Lower leg skin (tissue), 4 donors: ENCODE measurements around the gene ZNF214. TPM values are rescaled to one million over a fixed set of nuclear protein-coding genes. Genes with fewer than 3 reads are reported as not detected.

Experiments
- DNase-seq, 2 donors: peaks; one replicate each; pipeline ENCODE4 v3.0.0-alpha.2; 2019; ENCODE audit warnings: low spot score in 2 of 2
- H3K4me3 ChIP-seq: fragments of 200-600 bp; sonication (generic); 2 replicates; pipeline ENCODE4 v1.5.1; 2017; ENCODE audit warnings: mild to moderate bottlenecking, low read depth; ENCODE audit not compliant: poor library complexity, severe bottlenecking
- POLR2A ChIP-seq, 2 donors: fragments of 450-650 bp; IDR thresholded peaks; one replicate each; pipeline ENCODE4 v1.6.1; 2016 to 2017; ENCODE audit warnings: antibody characterized with exemption in 2 of 2, mild to moderate bottlenecking in 1 of 2, moderate library complexity in 1 of 2
- WGBS, 2 donors: methylation state at CpG; one replicate each; pipeline ENCODE4 v1.1.5; 2018; 5-methylcytosine and 5-hydroxymethylcytosine counted together
- intact Hi-C: fragments of 100-400 bp; cut with DNase I; formaldehyde crosslinking; loops from one replicate; pipeline ENCODE4 v1.15.0; 2023; ENCODE audit warnings: low total_unique reads
- total RNA-seq, 4 donors: library from RNA; depleted of rRNA; stranded (reverse); fragments of >200 nt; gene quantifications; one replicate each; pipeline ENCODE4 v1.1.0, GENCODE V29; 2016
- TF ChIP-seq, protein P1 (sequence below), 3 donors: fragments of 450-650 bp; IDR thresholded peaks; one replicate each; pipeline ENCODE4 v1.5.1; 2016; ENCODE audit warnings: antibody characterized with exemption in 3 of 3, mild to moderate bottlenecking in 3 of 3, moderate library complexity in 2 of 3

The ZNF214 gene
- total RNA-seq, 4 donors from 2014 or later: 0.21 to 1.4 (median 0.71) TPM

- H3K4me3 ChIP-seq: no peak overlapping the region
- 96 to 97% methylated on average over 1 of the region's 1 CpG for WGBS, 2 donors
- intact Hi-C loops: no loop called here
- TF ChIP-seq, protein P1, sequence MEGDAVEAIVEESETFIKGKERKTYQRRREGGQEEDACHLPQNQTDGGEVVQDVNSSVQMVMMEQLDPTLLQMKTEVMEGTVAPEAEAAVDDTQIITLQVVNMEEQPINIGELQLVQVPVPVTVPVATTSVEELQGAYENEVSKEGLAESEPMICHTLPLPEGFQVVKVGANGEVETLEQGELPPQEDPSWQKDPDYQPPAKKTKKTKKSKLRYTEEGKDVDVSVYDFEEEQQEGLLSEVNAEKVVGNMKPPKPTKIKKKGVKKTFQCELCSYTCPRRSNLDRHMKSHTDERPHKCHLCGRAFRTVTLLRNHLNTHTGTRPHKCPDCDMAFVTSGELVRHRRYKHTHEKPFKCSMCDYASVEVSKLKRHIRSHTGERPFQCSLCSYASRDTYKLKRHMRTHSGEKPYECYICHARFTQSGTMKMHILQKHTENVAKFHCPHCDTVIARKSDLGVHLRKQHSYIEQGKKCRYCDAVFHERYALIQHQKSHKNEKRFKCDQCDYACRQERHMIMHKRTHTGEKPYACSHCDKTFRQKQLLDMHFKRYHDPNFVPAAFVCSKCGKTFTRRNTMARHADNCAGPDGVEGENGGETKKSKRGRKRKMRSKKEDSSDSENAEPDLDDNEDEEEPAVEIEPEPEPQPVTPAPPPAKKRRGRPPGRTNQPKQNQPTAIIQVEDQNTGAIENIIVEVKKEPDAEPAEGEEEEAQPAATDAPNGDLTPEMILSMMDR (IDR thresholded peaks at IDR 0.05): no peak
- no peak for TF ChIP-seq POLR2A (IDR thresholded peaks at IDR 0.05)
- DNase-seq: no peak
Measured at GRCh38 chr11:7050191-7050590, 30.0 kb upstream of the ZNF214 start.

DNA sequence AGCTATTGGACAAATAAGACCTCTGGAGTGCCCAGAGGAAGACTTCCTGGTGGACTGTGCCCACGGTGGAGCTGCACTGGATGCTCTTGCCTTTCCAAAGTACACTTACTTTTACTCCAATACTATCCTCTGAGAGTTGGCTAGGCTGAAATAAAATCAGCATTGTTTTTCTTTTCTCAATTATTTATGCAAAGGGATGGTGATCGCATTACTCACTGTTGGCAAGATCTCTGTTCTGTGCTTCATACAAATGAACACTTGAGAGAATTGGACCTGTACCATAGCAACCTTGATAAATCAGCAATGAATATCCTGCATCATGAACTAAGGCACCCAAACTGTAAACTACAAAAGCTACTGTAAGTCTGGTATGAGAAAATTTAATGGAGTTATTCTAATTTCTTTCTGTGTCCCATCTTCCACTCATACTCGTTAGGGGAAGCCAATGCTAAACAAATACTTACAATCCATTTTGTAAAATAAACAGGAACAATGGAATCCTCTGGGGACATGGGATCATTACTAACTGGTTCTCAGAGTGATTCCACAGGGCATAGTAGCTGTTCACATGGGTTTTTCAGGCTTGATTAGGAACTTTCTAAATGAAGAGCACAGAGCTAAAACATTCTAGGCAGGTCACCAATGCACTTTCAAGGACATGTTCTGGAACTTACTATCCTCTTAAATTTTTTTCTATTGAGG is 26.5 kb upstream of the ZNF214 start:
- intact Hi-C loops: no loop called here
- 47 to 56% methylated on average over 3 of the region's 3 CpGs for WGBS, 2 donors
- TF ChIP-seq, protein P1 (IDR thresholded peaks at IDR 0.05): no peak
- TF ChIP-seq POLR2A (IDR thresholded peaks at IDR 0.05): no peak
- DNase-seq: no peak
- H3K4me3 ChIP-seq: no peak overlapping the region

DNA sequence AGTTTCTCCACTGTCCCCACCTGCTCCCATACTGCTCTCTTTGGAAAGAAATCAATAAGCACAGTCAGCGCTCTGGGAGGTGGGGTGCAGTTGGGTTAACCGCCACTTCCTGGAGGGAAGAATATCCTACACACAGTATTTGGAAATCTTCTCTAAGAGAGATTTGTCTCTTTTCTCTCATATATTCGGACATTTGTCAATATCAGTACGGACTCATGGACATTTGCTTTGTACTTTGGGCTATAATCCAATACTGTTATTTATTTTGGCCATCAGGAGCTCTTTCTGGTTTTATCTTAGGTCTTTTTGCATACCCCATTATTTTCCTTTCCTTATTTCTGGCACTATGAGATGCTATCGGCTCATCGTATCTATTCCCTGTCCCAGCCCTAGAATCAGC is 13.9 kb upstream of the ZNF214 start:
- 85 to 90% methylated on average over 6 of the region's 6 CpGs for WGBS, 2 donors
- TF ChIP-seq POLR2A (IDR thresholded peaks at IDR 0.05): no peak
- TF ChIP-seq, protein P1 (IDR thresholded peaks at IDR 0.05): no peak
- DNase-seq: no peak
- intact Hi-C loops: no loop called here
- no peak overlapping the region for H3K4me3 ChIP-seq

DNA sequence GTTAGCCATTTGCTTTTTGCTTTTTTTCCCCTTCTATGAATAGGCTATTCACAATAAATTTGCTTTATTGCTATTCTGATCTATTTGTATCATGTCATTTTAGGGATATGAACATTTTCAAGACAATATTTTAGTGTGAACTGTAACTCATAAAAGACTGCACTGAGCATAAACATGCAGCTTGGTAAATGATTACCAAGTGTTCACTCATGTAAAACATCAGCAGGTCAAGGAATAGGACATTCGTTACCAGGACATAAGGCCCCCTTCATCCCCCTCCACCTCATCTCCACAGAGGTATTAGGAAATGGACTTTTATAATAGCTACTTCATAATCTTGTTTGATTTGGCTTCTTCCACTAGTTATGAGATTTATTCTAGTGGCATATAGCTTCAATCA is 12.5 kb upstream of the ZNF214 start:
- no peak for DNase-seq
- intact Hi-C loops: no loop called here
- WGBS, 2 donors: 0% methylated on average over 1 of the region's 1 CpG

DNA sequence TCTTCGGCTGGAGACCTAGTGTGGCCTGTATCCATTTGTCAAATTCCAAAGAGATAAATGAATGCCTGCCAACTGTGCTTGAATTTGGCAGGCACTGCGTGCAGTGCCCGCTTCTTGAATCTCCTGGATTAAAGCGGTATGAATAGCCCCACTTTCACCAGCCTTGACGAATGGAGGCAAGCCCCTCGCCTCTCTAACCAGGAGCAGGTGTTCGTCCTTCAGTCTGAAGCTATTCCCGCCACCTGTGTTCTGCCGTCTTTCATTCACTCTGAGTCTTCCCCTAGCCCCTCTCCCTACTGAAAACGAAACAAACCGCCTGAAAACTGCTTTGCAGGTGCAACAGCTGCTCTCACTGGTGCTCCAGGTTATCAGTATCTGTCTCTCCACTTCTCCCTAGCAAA is 11.3 kb upstream of the ZNF214 start:
- 58 to 60% methylated on average over 11 of the region's 11 CpGs for WGBS, 2 donors
- DNase-seq: no peak
- intact Hi-C loops: no loop called here
- H3K4me3 ChIP-seq: peak overlapping the region; percentile 3
- TF ChIP-seq, protein P1 (IDR thresholded peaks at IDR 0.05): no peak
- TF ChIP-seq POLR2A (IDR thresholded peaks at IDR 0.05): no peak

More for the DNA sequence above, 12.5 kb upstream of the ZNF214 start:
- H3K4me3 ChIP-seq: no peak overlapping the region
- no peak for TF ChIP-seq POLR2A (IDR thresholded peaks at IDR 0.05)
- TF ChIP-seq, protein P1 (IDR thresholded peaks at IDR 0.05): no peak

- DNase-seq: no peak
- no peak overlapping the region for H3K4me3 ChIP-seq
- no peak for TF ChIP-seq POLR2A (IDR thresholded peaks at IDR 0.05)
- TF ChIP-seq, protein P1 (IDR thresholded peaks at IDR 0.05): no peak
- WGBS, 2 donors: 90 to 91% methylated on average over 16 of the region's 16 CpGs
- intact Hi-C loops: no loop called here
Measured at GRCh38 chr11:7030836-7031235, 10.7 kb upstream of the ZNF214 start.
